ENCODE measurements around the gene MAMDC4.

MAMDC4 gene

GRCh38 chr9:136849960-136850865 is 1.9 kb upstream of the MAMDC4 start:
- no peak for DNase-seq

GRCh38 chr9:136850866-136851775 is 1.0 kb upstream of the MAMDC4 start:
- DNase-seq = no peak

GRCh38 chr9:136852664-136853595 is 784 bp downstream of the MAMDC4 start:
- no peak for DNase-seq

GRCh38 chr9:136853596-136854112 is 1.5 kb downstream of the MAMDC4 start:
- no peak for DNase-seq

- no peak for DNase-seq
These were observed 2.1 kb downstream of the MAMDC4 start for GRCh38 chr9:136854113-136854841.

- DNase-seq = no peak
These were observed 2.8 kb downstream of the MAMDC4 start for GRCh38 chr9:136854842-136855460.

GRCh38 chr9:136855461-136856078 is 3.4 kb downstream of the MAMDC4 start:
- no peak for DNase-seq

- no peak for DNase-seq
These were observed 3.9 kb downstream of the MAMDC4 start for GRCh38 chr9:136856079-136856476.

- DNase-seq = no peak
These were observed 4.5 kb downstream of the MAMDC4 start for GRCh38 chr9:136856541-136857141.

GRCh38 chr9:136857166-136857565 is 5.0 kb downstream of the MAMDC4 start:
- DNase-seq = no peak

- DNase-seq = no peak
These were observed 5.7 kb downstream of the MAMDC4 start for GRCh38 chr9:136857581-136858412.

- no peak for DNase-seq
These were observed 6.3 kb downstream of the MAMDC4 start for GRCh38 chr9:136858452-136858843.

GRCh38 chr9:136858844-136859757 is 7.0 kb downstream of the MAMDC4 start:
- DNase-seq = no peak

- DNase-seq = no peak
These were observed 8.4 kb downstream of the MAMDC4 start for GRCh38 chr9:136860529-136860928.

GRCh38 chr9:136860933-136861873 is 9.1 kb downstream of the MAMDC4 start:
- DNase-seq = no peak

- no peak for DNase-seq
These were observed 9.8 kb downstream of the MAMDC4 start for GRCh38 chr9:136861874-136862457.

Measured in CD4-positive, alpha-beta T cell treated with Interleukin-12 subunit alpha and Interleukin-12 subunit beta, for 1 hour (primary cell).